Measurements from ENCODE around the gene FBRSL1.
"Not testable (repeated sequence)": the region's sequence is repeated elsewhere in the genome, so short reads cannot be mapped to it uniquely, and the experiment has no call there.

The FBRSL1 gene

GRCh38 chr12:132489602-132490266, at the start of gene FBRSL1:
TSS of gene FBRSL1 (plus strand) at chr12:132490151.
- DNase-seq = peak; percentile 89

- not testable (repeated sequence) for DNase-seq
Measured at GRCh38 chr12:132440420-132440819, 49.5 kb upstream of the FBRSL1 start.

- DNase-seq = no peak
Measured at GRCh38 chr12:132441871-132442863, 47.8 kb upstream of the FBRSL1 start.

GRCh38 chr12:132443091-132443490, 46.9 kb upstream of the FBRSL1 start:
- no peak for DNase-seq

DNA sequence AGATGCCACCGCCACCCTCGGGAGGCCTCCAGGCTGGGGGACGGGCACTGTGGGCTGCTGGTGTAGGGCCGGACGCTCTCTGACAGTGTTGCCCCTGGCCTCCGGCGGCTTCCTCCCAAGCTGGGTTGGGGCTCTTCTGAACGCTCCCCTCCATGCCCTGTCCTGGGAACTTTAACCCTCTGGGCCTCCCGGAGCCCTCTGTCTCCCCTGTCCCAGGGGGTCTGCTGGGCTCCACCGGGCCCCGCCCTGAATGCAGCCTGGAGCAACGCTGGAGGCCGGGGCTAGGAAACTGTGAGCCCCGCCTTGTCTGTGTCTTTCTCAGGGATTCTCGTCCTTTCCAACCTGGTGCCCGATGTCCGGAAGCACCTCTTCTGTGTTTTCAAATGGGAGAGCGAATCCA, 45.7 kb upstream of the FBRSL1 start:
- peak; percentile 45 for DNase-seq

GRCh38 chr12:132444957-132445883, 44.7 kb upstream of the FBRSL1 start:
- peak; percentile 89 for DNase-seq

- DNase-seq = peak; percentile 97
Measured at GRCh38 chr12:132445884-132446632, 43.9 kb upstream of the FBRSL1 start.

- no peak for DNase-seq
Measured at GRCh38 chr12:132446633-132447326, 43.2 kb upstream of the FBRSL1 start.

GRCh38 chr12:132447327-132447720, 42.6 kb upstream of the FBRSL1 start:
- DNase-seq = no peak

DNA sequence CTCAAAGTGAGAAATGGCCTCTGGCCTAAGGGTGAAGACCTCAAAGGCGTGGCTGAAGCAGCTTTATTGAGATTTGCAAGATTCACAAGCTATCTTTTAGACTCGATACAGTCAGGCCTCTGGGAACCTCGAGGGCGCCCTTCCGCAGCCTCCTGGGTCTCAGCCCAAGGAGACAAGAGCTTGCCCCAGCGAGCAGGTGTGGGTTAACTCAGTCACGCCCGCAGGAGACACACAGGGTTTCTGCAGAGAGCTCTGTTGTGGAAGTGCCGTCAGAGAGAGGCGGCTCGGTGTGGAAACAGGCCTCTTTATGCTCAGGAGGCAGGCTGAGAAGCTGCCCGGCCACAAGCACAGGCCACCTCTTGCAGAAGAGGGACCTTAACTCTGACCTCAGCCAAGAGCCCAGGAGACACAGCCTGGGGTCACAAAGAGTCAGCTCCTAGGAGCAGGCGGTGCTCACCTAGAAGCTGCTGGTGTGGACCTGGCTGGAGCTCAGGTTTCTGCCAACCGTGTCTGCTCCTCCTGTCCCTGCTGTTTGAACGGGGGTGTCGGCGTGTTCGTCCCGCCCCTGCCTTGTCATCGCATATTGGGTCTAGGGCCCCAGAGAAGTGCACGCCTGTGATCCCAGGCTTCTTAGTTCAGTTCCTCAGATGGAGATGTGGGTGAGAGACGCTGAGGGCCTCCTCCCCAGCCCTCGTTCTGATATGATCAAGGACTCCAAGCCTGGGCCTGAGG, 42.1 kb upstream of the FBRSL1 start:
- no peak for DNase-seq

DNA sequence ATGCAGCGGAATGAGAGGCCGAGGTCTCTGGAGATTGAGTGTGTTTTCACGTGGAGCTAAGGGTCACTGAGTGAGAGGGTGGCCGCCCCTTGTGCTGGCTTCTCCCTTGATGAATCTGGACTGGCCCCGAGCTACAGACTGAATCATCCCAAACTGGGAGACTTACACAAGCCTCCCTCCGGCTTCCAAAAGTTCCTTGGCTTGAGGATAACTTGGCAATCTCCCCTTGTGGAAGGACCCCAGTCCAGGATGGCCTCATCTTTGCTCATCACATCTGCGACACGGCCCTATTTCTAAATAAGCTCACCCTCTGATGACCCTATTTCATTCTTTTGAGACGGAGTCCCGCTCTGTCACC, 41.5 kb upstream of the FBRSL1 start:
- no peak for DNase-seq

DNA sequence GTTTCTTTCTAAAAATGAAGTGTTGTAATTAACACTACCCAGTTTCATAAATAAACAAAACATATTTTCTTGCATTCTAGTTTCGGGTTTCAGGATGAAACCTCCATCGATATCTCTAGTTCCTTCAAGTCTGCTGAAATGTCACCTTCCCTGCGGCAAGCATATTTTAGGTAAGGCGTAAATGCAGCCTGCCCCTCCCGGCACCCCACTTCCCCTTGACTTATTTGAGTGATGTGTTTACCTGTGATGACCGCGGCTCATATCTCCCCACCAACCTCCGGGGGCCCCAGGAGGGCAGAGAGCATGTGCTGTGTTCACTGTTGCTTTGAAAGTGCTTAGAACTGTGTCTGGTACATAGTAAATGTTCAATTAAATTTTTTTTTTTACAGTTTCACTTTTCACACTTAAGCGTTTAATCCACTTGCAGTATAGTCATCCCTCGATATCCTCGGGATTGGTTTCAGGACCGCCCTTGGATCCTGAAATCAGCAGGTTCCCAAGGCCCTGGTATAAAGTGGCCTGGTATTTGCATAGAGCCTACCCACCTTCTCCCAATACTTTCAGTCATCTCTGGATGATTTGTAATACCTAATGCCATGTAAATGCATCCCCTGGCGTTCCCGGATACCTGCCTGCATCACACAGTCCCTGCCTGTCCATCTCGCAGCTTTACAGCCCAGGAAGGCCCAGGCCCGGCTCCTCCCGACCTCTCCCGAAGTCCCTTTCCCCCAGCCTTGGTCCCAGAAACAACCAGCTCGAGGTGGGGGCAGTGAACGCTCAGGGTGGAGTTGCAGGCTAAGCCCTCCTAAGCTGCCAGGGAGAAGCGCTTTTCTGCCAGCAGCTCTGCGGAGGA, 40.2 kb upstream of the FBRSL1 start:
- DNase-seq = no peak

DNA sequence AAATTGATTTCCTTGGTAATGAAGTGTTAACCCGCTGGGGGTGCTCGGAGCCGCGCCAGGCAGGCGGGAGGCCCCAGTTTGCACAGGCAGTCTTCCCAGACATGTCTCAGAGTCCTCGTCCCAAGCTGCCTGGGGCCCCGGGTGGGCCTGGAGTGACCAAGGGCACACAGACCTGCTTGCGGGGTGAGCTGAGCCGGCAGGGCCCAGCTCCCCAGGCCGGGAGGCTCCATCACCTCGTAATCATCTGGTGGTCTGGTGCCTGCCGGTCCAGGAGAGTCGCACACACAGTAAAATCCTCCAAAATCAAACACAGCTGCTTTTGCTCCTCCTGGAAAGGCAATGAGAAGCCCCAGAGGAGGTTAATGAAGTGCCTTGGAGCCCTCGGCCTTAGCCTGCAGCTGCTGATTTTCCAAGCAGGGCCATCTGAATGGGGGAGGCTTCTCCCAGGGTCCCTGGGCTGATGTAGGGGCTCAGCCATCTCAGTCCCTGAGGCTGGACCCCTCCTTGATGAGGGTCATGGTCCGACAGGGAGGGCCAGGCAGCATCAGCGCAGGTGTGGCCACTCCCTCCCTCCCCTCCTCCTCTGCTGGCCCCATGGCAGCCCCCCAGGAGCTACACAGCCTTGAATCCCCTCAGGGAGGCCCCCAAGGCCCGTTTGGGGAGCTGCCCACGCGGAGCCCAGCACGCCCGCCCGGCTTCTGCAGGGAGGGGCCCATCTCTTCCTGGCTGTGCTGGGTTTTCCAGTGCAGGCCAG, 39.4 kb upstream of the FBRSL1 start:
- no peak for DNase-seq

DNA sequence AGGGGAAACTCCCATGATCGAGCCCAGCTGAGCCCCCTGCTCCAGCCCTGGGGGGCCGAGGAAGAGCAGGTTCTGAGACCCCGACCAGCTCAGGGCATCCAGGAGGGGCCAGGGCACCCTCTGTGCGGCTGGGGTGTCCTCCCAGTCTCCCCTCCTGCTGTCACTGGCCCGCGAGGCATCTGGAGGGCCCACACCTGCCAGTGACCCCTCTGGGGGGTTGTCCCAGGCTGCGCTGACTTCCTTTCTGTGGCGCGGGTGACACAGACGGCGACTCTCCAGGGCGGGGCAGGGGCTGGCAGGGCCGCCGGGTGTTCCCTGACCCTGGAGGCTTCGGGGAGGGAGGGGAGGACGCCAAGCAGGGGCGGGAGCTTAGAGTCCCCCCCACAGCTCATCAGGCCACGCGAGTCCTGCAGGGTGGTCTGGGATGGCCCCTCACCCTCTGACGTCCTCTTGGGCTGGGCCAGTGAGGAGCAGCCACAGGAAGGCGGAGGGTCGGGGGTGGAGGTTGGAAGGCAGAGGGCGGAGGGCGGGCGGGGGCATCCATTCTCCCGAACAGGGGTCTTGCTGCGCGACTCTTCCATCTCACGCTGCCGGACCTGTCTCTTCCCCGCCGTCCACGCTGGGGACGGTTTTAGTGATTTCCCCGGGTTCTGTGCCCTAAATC, 38.6 kb upstream of the FBRSL1 start:
- no peak for DNase-seq

DNA sequence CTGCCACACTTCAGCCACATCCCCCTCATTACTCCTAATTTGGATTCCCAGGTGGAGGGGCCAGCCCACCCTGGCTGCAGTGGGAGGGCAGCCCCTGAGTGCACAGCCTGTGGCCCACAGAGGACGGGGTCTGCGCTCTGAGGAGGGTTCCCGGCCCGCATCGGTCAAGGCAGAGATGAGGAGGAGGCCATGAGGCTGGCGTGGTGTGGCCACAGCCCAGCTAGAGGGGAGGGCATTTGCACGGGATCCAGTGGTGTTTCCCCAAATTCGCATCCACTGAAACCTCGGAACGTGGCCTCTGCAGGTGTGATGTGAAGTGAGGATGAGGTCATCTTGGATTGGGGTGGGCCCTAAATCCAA, 38.1 kb upstream of the FBRSL1 start:
- no peak for DNase-seq

DNA sequence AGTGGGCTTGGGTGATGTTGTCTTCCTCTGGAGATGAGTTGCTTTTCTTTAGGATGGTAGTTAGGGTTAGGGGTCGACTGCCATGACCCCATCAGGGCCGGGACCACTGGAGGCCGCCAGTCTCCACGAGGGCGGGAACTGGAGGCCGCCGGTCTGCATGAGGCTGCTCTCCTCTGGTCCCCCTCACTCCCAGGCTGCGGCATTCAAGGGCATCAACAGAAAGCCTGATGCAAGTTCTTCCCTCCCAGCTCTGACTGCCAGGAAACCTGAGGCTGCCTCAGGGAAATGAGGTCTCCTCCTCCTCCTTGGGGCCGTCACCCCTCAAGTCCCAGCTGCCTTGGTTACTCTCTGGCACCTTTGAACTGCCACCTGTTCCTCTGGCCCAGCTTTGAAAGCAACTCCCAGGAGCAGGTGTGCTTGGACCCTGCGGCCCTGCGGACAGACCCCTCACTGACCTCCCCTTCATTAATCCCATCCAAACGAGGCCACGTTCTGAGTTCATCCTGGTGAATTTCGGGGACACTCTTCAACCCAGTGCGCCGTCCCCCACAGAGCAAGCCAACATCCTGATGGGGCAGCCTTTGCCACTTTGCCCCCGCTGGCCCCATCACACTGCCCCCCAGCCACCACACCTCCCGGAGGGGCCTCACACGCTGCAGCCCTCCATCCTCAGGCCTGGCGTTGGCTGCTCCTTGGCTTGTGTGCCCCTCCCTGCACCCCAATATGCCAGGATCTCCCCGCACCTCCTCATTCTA, 37.2 kb upstream of the FBRSL1 start:
- no peak for DNase-seq

DNA sequence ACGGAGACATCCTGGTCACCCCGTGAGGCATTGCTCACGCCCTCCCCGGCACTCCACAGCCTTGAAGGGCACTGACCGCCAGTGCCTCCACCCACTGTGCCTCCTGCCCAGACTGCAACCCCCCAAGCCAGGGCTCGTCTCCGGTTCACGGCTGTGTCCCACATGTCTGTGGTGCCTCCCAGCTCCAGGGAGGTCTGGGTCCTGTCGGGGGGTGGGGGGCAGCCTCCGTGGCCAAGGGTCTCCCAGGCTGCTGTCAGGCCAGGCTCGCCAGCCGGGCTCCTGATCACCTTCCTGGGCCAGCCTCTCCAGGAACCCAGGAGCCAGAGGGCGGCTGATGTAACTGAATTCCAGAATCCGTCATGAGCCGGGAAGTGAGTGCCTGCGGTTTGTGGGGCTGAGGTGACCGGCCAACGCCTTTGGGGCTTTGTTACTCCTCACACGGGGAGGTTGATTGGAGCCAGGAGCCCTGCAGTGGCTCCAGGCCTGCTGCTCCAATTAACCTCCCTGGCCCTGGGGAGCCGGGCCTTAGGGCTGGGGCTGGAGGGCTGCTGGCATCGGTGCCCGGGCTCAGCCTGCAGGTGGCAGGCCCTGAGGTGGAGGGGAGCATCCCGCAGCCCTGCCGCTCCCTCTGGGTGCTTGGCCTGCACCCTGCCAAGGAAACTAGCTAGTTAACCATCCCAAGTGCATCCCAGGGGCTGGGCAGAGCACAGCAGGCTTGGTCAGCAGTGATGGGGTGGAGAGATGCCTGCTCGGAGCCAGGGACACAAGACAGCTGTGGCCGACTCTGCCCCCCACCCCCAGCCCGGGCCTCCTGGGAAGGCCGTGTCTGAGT, 36.4 kb upstream of the FBRSL1 start:
- DNase-seq = no peak

Data from NCI-H2171 treated with DMSO at 0.1 percent for 48 hours (cell line).